GM12873 (cell line): Measurements from ENCODE around the gene SLC51B.

Source experiments
- CTCF ChIP-seq: IDR thresholded peaks from 2 replicates; pipeline ENCODE4 v1.5.1; 2012; ENCODE audit warnings: low read depth, mild to moderate bottlenecking, moderate library complexity, low read length, control low read depth; ENCODE audit not compliant: insufficient read depth; ENCODE audit errors: missing control alignments

The SLC51B gene

GRCh38 chr15:65088643-65089021 is 43.4 kb downstream of the SLC51B start:
- TF ChIP-seq CTCF: no peak

GRCh38 chr15:65089206-65089824 is 44.1 kb downstream of the SLC51B start:
- no peak for TF ChIP-seq CTCF

GRCh38 chr15:65091946-65092770 is 47.0 kb downstream of the SLC51B start:
- TF ChIP-seq CTCF: no peak

- no peak for TF ChIP-seq CTCF
These were observed 48.0 kb downstream of the SLC51B start for GRCh38 chr15:65092911-65093792.

- no peak for TF ChIP-seq CTCF
These were observed 49.3 kb downstream of the SLC51B start for GRCh38 chr15:65094294-65094995.

- TF ChIP-seq CTCF: no peak
These were observed 50.0 kb downstream of the SLC51B start for GRCh38 chr15:65095011-65095746.
